Kidney epithelial cell (primary cell): ENCODE measurements around the gene ZNF511. TPM values are rescaled to one million over a fixed set of nuclear protein-coding genes. Genes with fewer than 3 reads are reported as not detected.

Experiments used
- DNase-seq: peaks from one replicate; pipeline ENCODE4 v3.0.0-alpha.2; 2010; ENCODE audit warnings: low read depth
- H3K27me3 ChIP-seq: 2 replicates; pipeline ENCODE4 v1.6.0; 2011; ENCODE audit warnings: low read length; ENCODE audit not compliant: control insufficient read depth, insufficient read depth
- H3K36me3 ChIP-seq: 2 replicates; pipeline ENCODE4 v1.5.1; 2011; ENCODE audit warnings: low read length; ENCODE audit not compliant: control insufficient read depth, insufficient read depth
- H3K4me3 ChIP-seq: 2 replicates; pipeline ENCODE4 v1.5.1; 2011; ENCODE audit warnings: low read depth, mild to moderate bottlenecking, control low read depth, low read length
- CTCF ChIP-seq: IDR thresholded peaks from 2 replicates; pipeline ENCODE4 v1.5.1; 2011; ENCODE audit warnings: mild to moderate bottlenecking, moderate library complexity, low read length, control low read depth, inconsistent platforms; ENCODE audit not compliant: insufficient read depth, poor library complexity, severe bottlenecking
- total RNA-seq: library from RNA; depleted of rRNA; stranded (reverse); fragments of >200 nt; gene quantifications from 2 replicates; pipeline ENCODE4 v1.2.3, GENCODE V29; 2015

ZNF511 gene
- total RNA-seq, 1 donor from 2014 or later: 20.3 TPM

- Histone ChIP-seq H3K36me3 (peaks cover 4% of the 10 kb centered on the region), H3K4me3 (no peak overlapping the region), H3K27me3 (no peaks in the 10 kb centered on the region)
- no peak for TF ChIP-seq CTCF
- DNase-seq: no peak
Observed at GRCh38 chr10:133283931-133284330, 24.8 kb upstream of the ZNF511 start.

DNA sequence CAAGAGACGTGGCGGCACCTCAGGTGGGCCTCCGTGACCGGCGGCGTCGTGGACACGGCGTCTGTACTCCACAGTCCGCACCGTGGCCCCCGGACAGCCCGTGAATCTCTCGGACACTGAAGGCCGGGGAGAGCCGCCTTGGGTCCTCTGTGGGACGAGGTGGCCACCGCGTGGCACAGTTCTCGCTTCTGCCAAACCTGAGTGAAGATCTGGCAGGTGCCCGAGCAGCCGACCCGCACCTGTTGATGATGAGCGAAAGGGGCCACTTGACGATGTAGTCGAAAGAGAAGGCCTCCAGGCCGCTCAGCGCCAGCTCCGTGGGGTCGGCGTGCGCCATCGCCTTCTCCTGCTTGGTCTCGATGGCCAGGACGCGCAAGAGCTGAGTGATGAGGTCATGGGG is 23.5 kb upstream of the ZNF511 start:
- Histone ChIP-seq H3K4me3 (no peak overlapping the region), H3K36me3 (peaks cover 6% of the 10 kb centered on the region), H3K27me3 (no peaks in the 10 kb centered on the region)
- TF ChIP-seq CTCF: no peak
- no peak for DNase-seq

DNA sequence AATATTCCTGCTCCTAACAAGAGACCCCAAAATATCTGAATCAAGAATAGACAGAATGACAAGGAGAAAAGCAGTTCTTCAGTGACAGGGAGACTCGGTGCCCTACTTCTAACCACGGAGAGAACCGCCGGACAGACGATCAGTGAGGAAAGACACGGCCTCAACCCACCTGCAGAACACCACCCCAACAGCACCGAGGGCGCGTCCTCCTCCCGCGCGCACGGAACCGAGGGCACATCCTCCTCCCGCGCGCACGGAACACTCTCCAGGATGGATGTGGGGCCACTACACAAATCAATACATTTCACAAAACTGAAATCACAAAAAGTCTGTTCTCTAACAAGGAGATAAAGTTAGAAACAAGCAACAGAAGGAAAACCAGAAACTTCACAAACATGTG is 22.3 kb upstream of the ZNF511 start:
- peaks cover 6% of the 10 kb centered on the region for H3K36me3 ChIP-seq
- H3K4me3 ChIP-seq: no peak overlapping the region
- TF ChIP-seq CTCF: no peak
- no peaks in the 10 kb centered on the region for H3K27me3 ChIP-seq
- no peak for DNase-seq

DNA sequence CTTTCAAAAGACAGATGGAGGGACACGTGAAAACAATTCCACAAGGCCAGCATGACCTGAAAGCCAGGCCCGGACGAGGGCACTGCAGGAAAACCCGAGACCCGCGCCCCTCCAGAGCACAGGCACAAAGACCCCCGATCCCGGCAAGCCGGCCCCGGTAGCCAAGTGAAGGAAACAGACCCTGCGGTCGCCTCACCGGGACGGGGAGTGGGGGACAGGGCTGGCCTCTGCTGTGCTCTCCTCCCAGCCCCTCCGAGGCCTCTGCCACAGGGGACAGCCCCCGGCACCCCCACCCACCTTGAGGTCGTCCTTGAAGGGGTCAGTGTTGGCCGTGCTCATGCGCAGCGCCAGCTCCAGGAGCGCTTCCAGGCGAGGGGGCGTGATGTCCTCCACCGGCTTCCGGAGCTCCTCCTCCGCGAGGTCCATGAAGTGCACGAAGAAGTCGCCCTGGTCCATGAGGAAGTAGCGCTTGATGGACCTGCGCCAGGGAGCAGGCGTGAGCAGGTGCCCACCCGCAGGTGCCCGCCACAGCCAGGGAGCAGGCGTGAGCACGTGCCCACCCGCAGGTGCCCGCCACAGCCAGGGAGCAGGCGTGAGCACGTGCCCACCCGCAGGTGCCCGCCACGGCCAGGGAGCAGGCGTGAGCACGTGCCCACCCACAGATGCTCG is 20.7 kb upstream of the ZNF511 start:
- no peaks in the 10 kb centered on the region for H3K27me3 ChIP-seq
- peaks cover 7% of the 10 kb centered on the region for H3K36me3 ChIP-seq
- TF ChIP-seq CTCF: no peak
- no peak for DNase-seq
- no peak overlapping the region for H3K4me3 ChIP-seq

DNA sequence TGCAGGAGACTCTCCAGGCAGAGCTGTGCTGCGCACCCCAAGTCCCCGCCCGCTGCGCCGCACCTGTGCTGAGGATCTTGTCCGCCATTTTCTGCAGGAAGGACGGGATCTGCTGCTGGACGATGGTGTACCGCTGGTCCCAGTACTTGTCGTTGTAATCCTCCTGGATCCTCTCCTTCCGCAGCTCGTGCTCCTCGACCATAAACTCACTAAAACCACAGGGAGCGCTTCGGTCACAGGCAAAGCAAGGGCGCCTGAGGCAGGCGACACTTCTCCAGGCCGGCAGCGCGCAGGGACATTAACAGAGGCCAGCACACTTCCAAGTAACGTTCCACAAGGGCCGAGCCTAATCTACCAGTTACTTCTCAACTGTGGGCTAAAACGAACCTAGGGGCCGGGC is 19.0 kb upstream of the ZNF511 start:
- no peak for DNase-seq
- H3K27me3 ChIP-seq: no peaks in the 10 kb centered on the region
- no peak overlapping the region for H3K4me3 ChIP-seq
- peaks cover 7% of the 10 kb centered on the region for H3K36me3 ChIP-seq
- no peak for TF ChIP-seq CTCF

DNA sequence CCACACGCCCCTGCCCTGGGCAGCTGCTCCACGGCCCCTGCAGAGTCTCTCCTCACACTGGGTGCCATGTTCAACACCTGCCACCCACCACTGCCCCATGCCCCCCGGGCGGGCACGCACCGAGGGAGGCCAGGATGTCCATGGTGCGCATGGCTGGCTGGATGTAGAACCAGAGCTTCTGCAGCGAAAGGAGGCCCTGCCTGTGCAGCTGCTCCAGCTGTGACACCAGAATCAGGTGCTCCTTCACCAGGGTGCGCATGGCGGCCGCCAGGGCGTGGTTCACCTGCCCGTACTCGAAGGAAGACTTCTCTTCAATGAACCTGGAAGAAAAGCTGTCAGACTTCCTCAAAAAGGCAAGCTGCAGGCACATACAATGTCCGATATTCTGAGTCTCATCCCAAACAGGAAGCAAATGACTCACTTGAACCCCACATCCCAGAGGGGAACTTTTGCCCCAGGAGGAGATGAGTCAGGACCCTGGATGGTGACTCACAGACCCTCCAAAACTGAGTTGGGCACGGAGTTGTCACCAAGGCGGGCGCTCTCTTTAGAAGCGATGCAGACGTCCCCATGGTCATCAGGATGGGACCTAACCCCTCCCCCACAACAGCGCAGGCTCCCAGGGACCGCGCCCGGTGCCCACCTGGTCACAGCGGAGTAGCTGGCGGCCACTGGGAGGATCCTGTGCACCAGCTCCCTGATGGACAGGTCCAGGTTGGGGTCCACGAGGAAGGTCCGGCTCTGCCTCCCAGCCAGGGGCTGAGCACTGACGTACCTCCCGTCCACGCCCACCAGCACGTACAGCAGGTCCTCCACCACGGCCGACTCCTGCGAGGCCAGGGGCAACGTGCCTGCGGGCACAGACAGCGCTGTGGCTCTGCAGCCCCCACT is 15.6 kb upstream of the ZNF511 start:
- H3K4me3 ChIP-seq: no peak overlapping the region
- no peak for TF ChIP-seq CTCF
- no peak for DNase-seq
- no peaks in the 10 kb centered on the region for H3K27me3 ChIP-seq
- H3K36me3 ChIP-seq: peaks cover 4% of the 10 kb centered on the region
